Esophagus squamous epithelium (tissue), 4 donors: ENCODE measurements around the gene PARM1.

Experiments used
- POLR2A ChIP-seq, 4 donors: fragments of 450-650 bp; IDR thresholded peaks; one replicate each; pipeline ENCODE4 v1.6.1; 2017; ENCODE audit warnings: antibody characterized with exemption in 4 of 4, mild to moderate bottlenecking in 4 of 4, moderate library complexity in 3 of 4
- TF ChIP-seq, protein P1 (sequence below), 6 experiments: fragments of 450-650 bp in 4 of 6; fragments of 200-600 bp in 2 of 6; sonication (generic) in 2 of 6; IDR thresholded peaks; one replicate each; pipeline ENCODE4 v1.5.1; 2016 to 2019; ENCODE audit warnings: antibody characterized with exemption in 6 of 6, mild to moderate bottlenecking in 4 of 6, moderate library complexity in 4 of 6

DNA sequence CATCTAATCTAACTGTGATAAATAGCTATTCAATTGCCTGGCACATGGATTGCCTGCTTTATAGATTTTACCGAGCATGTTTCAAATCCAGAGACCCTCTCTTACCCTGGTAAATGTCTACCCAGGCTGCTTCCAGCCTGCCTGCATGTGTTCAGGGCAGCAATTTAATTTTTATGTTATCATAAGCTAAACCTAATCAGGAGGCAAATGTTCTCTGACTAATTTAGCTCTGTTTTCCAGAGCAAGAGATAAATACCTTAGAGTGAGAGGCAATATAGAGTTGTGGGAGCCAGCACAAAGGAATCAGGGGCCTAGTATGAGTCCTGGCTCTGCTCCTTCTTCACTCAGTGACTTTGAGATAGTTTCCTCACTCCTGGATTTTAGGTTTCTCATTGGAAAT lies 37.7 kb downstream of the PARM1 start:
- TF ChIP-seq, protein P1, sequence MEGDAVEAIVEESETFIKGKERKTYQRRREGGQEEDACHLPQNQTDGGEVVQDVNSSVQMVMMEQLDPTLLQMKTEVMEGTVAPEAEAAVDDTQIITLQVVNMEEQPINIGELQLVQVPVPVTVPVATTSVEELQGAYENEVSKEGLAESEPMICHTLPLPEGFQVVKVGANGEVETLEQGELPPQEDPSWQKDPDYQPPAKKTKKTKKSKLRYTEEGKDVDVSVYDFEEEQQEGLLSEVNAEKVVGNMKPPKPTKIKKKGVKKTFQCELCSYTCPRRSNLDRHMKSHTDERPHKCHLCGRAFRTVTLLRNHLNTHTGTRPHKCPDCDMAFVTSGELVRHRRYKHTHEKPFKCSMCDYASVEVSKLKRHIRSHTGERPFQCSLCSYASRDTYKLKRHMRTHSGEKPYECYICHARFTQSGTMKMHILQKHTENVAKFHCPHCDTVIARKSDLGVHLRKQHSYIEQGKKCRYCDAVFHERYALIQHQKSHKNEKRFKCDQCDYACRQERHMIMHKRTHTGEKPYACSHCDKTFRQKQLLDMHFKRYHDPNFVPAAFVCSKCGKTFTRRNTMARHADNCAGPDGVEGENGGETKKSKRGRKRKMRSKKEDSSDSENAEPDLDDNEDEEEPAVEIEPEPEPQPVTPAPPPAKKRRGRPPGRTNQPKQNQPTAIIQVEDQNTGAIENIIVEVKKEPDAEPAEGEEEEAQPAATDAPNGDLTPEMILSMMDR (IDR thresholded peaks at IDR 0.05), result no peak
- no peak for TF ChIP-seq POLR2A (IDR thresholded peaks at IDR 0.05)
